HPDE6-E6E7 (cell line): ENCODE measurements around the gene ZNF628.
"Not testable (repeated sequence)": the region's sequence is repeated elsewhere in the genome, so short reads cannot be mapped to it uniquely, and the experiment has no call there.

Experiments
- DNase-seq: peaks from one replicate; pipeline ENCODE4 v3.0.0; 2011; ENCODE audit warnings: missing footprints; ENCODE audit errors: extremely low spot score

The ZNF628 gene

DNA sequence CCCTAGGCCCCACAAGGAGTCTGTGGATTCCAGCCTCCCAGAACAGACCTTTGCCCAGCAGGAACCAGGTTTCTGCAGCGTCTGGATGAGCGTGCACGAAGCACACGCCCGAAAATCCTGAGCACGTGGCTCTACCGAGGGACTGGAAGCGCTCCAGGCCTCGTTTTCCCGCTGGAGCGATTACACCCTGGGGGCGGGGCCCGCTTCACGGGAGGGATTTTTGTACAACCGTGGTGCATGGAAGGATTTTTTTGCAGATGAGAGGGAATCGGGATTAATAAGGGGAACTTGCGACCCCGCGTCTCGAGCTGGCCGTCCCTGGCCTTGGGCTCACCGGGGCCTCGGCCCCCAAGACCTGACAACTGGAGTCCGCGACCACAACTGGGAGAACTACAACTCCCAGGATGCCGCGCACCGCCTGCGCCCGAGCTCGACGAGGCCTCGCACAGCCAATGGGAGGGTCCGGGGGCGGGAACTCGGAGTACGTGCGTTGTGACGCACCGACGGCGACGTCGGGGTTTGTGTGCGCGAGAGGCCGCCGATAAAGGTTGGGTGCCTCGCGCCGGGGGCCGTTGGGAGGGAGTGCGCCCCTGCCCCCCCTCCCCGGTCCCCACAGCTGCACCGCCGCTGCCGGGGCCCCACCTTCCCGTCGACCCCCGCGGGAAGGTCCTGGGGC is at the start of gene ZNF628:
Gene ZNF628, plus strand, starts transcription at position 518 of the 676 bp plus-strand sequence. CDS start 3,294 bp downstream, outside the sequence.
- peak; percentile 97 for DNase-seq

- no peak for DNase-seq
These were observed 45.2 kb upstream of the ZNF628 start for GRCh38 chr19:55431183-55431582.

GRCh38 chr19:55432241-55432959 is 44.0 kb upstream of the ZNF628 start:
- DNase-seq = no peak

DNA sequence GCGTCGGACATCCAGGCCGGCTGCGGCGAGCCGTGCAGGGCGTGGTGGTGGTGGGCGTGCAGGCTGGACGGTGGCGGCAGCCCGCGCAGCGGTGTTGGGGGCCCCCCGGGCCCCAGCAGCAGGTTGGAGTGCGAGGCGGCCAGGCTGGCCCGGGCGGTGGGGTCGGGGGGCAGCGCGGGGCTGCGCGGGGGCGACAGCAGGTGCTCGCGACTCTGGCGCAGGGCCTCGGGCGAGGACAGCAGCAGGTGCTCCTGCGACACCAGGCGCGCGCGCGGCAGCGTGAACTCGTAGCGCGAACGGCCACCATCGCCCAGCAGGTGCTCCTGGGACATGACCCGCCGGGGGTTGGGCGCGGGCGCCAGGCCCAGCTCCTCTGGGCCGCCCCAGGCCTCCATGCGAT is 43.1 kb upstream of the ZNF628 start:
- DNase-seq = no peak

GRCh38 chr19:55434356-55434919 is 42.0 kb upstream of the ZNF628 start:
- DNase-seq = no peak

DNA sequence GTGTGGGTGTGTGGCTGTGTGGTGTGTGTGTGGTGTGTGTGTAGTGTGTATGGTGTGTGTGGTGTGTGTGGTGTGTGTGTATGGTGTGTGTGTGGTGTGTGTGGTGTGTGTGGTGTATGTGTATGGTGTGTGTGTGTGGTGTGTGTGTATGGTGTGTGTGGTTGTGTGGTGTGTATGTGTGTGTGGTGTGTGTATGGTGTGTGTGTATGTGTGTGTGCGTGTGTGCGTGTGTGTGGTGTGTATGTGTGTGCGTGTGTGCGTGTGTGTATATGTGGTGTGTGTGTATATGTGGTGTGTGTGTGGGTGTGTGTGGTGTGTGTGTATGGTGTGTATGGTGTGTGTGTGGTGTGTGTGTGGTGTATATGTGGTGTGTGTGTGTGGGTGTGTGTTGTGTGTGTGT is 41.4 kb upstream of the ZNF628 start:
- no peak for DNase-seq

GRCh38 chr19:55436847-55437246 is 39.6 kb upstream of the ZNF628 start:
- DNase-seq = no peak

DNA sequence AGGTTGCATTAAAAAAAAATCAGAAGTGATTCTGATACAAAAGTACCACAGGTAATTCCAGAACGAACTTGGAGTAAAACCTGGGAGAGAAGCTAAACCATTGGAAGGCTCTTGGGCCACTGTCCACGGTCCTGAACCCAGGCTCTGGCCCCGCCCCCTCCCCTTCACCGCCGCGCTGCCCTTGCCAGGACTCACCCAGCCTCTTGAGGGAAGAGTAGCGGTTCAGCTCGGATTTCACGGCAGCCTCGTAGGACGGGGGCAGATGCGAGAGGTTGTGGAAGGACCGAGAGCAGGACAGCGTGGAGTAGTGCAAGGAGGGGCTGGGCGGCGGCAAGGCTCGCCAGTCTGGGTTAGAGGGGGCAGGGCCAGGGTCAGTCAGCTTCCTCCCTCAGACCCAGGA is 39.0 kb upstream of the ZNF628 start:
- peak; percentile 74 for DNase-seq

GRCh38 chr19:55439052-55439451 is 37.4 kb upstream of the ZNF628 start:
- no peak for DNase-seq

GRCh38 chr19:55440411-55441105 is 35.9 kb upstream of the ZNF628 start:
- no peak for DNase-seq

DNA sequence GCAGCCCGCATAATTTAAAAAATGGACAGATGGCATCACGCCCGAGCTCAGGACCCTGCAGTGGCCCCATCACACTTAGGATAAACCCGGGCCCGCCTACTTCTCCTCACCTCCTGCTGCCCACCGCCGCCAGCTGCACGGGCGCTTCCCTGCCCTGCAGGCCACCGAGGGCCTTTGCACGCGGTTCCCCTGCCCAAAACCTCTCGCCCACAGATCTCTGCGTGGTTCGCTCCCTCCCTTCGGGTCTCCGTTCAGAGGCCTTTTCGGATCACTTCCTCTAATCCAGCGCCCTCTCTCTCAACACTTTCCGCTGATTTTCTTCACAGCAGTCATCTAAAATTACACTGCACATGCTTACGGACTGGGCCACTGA is 35.1 kb upstream of the ZNF628 start:
- DNase-seq = no peak

GRCh38 chr19:55441692-55442321 is 34.6 kb upstream of the ZNF628 start:
- no peak for DNase-seq

DNA sequence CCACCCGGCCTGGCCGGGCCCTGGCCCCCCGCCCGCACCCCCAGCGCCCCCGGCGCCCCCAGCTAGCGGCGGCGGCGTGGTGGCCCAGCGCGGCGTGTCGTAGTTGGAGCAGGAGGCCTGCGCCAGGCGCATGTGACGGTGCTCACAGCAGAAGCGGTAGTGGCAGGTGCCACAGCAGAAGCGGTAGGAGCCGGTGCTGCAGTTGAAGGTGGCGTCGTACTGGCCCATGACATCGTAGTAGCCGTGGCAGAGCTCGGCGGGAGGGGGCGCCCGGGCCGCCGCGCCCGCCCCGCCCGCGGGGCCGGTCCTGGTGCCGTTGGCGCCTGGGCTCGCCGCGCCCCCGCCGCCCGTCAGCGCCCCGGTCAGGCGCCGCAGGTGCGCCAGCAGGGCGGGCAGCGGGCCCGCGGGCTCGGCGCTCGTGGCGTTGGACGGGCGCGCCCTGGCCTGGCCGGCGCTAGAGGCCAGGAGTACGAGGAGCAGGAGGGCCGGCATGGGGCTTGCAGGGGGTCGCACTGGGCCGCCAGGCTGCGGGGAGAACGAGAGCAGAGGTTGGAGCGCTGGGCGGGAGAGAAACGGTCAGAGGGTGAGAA is 34.0 kb upstream of the ZNF628 start:
- no peak for DNase-seq

DNA sequence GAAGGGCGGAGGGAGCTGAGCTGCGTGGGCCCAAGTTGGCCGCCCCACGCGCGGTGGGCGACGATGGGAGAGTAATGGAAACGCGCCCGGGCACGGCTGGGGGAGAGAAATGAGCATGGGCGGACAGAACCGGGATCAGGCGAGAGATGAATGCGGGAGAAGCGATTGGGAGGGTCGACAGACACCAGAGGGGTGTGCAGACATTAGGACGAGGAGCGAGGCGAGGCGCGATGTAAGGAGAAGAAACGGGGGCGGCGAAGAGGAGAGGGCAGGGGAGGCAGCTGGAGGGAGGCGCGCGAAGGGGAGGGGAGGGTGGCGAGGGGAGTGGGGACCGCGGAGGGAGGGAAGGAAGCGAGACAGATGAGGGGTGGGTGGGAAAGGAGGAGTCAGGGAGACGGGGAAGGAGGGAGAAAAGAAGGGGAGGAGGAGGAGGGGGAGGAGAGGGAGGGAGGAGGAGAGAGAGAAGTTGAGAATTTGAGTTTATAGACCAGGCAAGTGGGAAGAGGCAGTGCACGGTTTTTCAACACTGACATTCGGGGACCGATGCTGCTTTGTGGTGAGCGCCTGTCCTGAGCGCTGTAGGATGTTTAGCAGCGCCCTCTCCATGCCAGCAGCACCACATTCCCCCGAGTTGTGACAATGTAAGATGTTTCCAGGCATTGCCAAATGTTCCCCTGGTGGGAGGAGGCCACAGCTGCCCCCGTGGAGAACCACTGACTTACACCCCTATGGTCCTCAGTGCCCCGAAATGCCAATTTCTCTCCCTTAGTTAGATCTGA is 33.2 kb upstream of the ZNF628 start, which contains the start of gene SHISA7:
Gene SHISA7, minus strand, starts transcription at position 256 of the 779 bp plus-strand sequence. CDS start 437 bp downstream, outside the sequence.
- no peak for DNase-seq

- no peak for DNase-seq
These were observed 32.5 kb upstream of the ZNF628 start for GRCh38 chr19:55443824-55444480.

GRCh38 chr19:55444646-55445045 is 31.8 kb upstream of the ZNF628 start:
- no peak for DNase-seq

DNA sequence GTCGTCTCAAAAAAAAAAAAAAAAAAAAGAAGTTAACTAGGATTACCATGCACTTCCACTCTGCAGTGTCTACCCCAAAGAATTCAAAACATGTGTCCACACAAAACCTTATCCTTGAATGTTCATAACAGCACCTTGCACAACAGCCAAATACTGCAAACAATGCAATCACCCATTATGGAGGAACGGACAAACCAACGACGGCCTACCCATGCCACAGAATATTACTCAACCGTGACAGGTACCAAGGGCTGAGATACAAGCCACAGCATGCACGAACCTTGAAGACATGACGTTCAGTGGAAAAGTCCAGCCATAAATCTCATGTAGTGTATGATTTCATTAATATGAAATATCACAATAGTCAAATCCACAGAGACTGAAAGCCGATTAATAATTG is 30.4 kb upstream of the ZNF628 start:
- peak; percentile 83 for DNase-seq

DNA sequence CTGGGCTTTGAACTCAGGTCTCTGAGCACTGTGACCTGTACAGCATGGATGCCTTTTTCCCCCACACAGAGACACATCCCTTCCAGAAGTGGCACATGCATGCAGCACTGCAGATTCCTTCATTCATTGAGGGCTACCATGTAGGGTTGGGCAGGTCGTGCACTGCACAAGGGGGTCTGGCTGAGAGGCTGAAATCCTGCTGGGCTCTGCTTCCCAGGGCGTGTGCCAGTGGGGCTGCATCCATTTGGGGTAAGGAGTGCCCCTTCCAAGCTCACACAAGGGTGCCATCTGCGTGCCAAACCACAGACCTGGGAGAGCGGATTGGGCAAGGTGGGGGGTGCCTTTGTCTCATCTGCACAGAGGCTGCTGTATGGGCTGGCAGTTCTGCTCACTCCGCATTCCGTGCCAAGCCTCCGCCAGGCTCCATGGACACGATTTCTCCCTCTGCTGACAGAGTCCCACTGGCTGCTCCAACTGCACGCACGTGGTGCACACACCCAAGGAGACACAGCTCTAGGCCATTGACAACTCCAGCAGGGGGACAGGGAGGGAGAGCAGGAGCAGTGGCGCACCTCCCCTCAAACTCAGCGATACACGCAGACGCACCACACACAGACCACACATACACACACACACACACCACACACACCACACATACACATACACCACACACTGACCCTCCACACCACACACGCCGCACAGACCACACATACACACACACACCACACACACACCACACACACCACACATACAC is 28.8 kb upstream of the ZNF628 start:
- DNase-seq = peak; percentile 59

DNA sequence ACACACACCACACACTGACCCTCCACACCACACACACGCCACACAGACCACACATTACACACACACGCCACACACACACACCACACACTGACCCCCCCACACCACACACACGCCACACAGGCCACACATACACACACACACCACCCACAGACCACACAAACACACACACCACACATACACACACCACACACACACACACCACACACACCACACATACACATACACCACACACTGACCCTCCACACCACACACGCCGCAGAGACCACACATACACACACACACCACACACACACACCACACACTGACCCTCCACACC is 28.3 kb upstream of the ZNF628 start:
- DNase-seq = not testable (repeated sequence)

DNA sequence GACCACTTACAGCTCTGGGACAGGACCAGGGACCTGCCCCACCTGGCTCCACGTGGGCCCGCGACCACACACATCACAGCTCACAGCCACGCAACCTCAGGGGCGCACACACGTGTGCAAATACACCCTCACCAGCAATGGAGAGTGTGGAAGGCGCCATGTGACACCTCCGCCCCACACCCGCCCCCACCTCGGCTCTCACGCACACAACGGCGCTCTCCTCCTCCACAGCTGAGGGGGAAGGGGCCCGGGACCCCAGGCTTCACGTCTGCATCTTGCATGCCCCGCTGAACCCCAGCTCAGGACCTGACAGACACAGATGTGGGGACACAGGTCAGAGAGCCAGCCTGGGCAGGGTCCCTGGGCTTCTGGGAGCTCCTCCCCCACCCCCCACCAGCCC is 26.9 kb upstream of the ZNF628 start:
- DNase-seq = no peak
